ENCODE results near the gene UVSSA. TPM values are rescaled to one million over a fixed set of nuclear protein-coding genes. Genes with fewer than 3 reads are reported as not detected.

UVSSA gene
- total and polyA plus RNA-seq, 9 of the 15 experiments (the other 6 are each of a cell fraction or from before 2014, with no cell fraction given), result 0.21 to 14.6 (median 3.3) TPM

DNA sequence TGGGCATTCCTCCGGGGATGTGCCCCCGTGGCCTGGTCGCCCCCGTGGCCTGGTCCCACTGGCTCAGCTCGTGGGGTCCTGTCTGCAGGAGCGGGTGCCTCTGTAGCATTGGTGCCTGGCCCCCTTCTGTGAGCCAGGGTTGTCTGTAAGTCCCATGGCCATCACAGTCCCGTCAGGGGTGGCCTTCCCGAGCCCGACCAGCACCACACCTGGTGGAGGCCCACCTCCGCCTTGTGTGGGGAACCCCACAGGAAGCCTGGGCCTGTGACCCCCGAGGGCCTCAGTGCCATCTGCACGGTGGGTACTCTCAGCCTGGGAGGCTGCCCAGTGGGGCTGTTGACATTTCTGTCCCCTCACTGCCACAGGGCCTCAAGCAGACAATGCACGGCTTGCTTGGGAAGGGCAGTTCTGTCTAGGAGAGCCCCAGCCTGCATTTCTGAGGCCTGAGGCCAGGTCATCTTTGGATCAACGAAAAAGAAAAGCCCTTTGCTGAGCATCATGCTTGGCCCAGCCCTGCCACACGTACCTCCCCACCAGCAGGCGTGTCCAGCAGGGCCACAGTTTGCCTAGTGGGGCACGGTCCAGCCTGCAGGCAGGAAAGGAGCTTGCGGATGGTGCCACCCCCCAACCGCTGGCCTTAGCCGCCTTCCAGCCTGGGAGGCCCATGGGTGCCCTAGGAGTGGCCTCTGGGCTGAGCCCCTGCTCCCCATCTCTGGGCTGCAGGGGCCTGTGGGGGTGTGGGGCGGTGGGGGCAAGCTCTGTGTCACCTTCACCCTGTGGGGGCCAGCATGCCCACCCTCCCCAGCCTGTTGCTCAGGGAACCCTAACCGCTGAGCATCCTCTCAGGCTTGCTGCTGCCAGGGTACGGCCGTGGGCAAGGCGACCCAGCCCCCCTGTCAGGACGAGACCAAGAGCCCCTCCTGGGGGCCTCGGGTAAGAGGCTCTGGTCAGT is 36.0 kb downstream of the UVSSA start (continued):
- TF ChIP-seq, protein P1, sequence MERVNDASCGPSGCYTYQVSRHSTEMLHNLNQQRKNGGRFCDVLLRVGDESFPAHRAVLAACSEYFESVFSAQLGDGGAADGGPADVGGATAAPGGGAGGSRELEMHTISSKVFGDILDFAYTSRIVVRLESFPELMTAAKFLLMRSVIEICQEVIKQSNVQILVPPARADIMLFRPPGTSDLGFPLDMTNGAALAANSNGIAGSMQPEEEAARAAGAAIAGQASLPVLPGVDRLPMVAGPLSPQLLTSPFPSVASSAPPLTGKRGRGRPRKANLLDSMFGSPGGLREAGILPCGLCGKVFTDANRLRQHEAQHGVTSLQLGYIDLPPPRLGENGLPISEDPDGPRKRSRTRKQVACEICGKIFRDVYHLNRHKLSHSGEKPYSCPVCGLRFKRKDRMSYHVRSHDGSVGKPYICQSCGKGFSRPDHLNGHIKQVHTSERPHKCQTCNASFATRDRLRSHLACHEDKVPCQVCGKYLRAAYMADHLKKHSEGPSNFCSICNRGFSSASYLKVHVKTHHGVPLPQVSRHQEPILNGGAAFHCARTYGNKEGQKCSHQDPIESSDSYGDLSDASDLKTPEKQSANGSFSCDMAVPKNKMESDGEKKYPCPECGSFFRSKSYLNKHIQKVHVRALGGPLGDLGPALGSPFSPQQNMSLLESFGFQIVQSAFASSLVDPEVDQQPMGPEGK (CRISPR knock-in tag; IDR thresholded peaks at IDR 0.05; ENCODE audit: borderline replicate concordance), result no peak
- TF ChIP-seq CEBPB (tag; IDR thresholded peaks at IDR 0.05) (no peak), RBFOX2 (IDR thresholded peaks at IDR 0.05; ENCODE audit: low read depth, low read length) (no peak), PTTG1 (tag; IDR thresholded peaks at IDR 0.05; ENCODE audit: low read depth) (no peak), ZNF146 (CRISPR knock-in tag; IDR thresholded peaks at IDR 0.05; ENCODE audit: unreplicated experiment) (no peak)

DNA sequence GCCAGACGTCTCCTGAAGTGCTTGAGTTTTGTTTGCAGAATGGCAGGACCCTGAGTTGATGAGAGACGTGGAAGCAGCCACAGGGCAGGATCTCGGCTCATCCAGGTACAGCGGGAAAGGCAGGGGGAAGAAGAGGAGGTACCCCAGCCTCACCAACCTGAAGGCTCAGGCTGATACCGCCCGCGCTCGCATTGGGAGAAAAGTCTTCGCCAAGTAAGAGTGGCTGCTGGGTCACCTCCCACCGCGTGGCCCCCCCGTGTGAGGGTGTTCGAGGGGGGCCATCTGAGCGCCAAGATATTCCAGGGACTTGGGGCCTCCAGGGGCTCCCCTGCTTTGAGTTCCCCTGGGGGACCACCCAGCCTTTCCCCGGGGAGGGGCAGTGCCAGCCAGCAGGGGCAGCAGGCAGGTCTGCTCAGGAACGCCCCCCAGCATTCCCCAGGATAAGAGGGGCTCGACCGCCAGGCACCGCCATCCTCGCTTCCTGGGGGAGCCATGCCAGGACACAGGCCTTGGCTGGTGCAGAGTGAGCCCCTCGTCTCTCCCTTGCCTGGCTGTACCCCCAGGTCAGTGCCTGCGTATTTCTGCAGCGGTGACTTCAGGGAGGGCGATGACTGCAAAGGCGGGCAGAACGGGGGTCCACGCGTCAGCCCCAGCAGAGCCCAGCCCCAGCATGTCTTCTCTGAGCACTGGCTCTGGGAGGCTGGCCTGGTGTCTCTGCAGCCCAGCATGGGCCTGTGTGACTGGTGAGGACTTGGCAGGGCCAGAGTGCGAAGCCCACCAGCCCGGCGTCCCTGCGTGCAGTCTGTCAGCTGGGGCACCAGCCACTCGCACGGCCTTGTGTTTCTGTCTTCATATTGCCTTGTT is 37.0 kb downstream of the UVSSA start:
- WGBS (ENCODE audit: insufficient coverage, low coverage, missing lambda C conversion rate), result 85% methylated on average over 25 of the region's 34 CpGs
- FAIRE-seq (no peak), DNase-seq (ENCODE audit: extremely low read depth in 1 of 4, low spot score in 3 of 4) (no peak), ATAC-seq (no peak)
- ChIA-PET CTCF (ENCODE audit: low intra/inter-chr PET ratio) (no interaction called here), POLR2A (no interaction called here)
- Histone ChIP-seq H3K36me3 (ENCODE audit: control insufficient read depth, insufficient read depth, low read length) (0 out of 3 replicates have a peak, but pooled peaks cover 3% of the 10 kb centered on the region), H3K4me1 (replicated peaks in 1 of 2; ENCODE audit: control insufficient read depth in 2 of 2, insufficient read depth in 2 of 2, low read length in 2 of 2) (no peaks in the 10 kb centered on the region; a peak in 1 of 5 replicates), H3K27me3 (ENCODE audit: control insufficient read depth in 2 of 2, insufficient read depth in 2 of 2, low read length in 2 of 2) (no peaks in the 10 kb centered on the region), H3K9ac (ENCODE audit: insufficient read depth in 1 of 2, low read depth in 2 of 2, low read length in 2 of 2) (no peak overlapping the region), H3K79me2 (ENCODE audit: control insufficient read depth, insufficient read depth, low read length) (no peaks in the 10 kb centered on the region), H3K4me2 (ENCODE audit: insufficient read depth, low read length) (no peak overlapping the region), H4K20me1 (replicated peaks; ENCODE audit: control insufficient read depth, insufficient read depth, low read length) (no peaks in the 10 kb centered on the region), H3K9me1 (ENCODE audit: control insufficient read depth, insufficient read depth, low read length) (no peaks in the 10 kb centered on the region), H3K27ac (ENCODE audit: extremely low read depth, low read depth, low read length) (no peak overlapping the region), H3K4me3 (no peak overlapping the region), H3K9me3 (replicated peaks; ENCODE audit: control insufficient read depth, insufficient read depth, low read depth, low read length) (no peaks in the 10 kb centered on the region), H2AFZ (ENCODE audit: low read depth, low read length) (no peak overlapping the region)
- no peak for TF ChIP-seq E2F1 (CRISPR knock-in tag; IDR thresholded peaks at IDR 0.05)
- TF ChIP-seq CXXC5 (CRISPR knock-in tag; IDR thresholded peaks at IDR 0.05), result no peak
- BruUV-seq (replicated peaks), result no TSS peak
- intact Hi-C loops (cut with micrococcal nuclease), result no loop called here
- in situ Hi-C loops (cut with MboI), result no loop called here

Measured in K562 (cell line).